ENCODE results near the gene CLCN7. TPM values are rescaled to one million over a fixed set of nuclear protein-coding genes. Genes with fewer than 3 reads are reported as not detected.

CLCN7 gene
- total RNA-seq, 1 donor from 2014 or later, result 11.5 TPM

DNA sequence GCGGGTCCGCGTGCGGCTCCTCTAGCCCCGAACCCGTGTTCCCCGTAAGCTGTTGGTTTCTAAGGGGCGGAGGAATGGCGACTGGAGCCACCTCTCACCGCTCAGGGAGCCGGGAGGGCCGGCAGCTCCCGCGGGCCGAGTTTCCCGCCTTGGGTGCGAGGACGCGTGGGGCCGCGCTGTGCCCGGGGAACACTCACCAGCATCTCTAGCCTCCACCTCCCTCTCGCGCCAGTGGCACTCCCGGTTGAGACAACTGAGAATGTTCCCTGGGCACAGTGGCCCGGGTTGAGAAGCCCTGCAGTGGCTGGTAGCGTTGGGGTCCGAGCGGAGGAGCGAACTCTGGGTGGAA lies 18.9 kb upstream of the CLCN7 start:
- H3K79me2 ChIP-seq (ENCODE audit: low read depth), result peaks cover 23% of the 10 kb centered on the region
- H3K9ac ChIP-seq, result peak overlapping the region; percentile 99
- Mint-ChIP-seq H3K36me3 (peaks cover 2% of the 10 kb centered on the region), H3K4me1 (peaks cover 7% of the 10 kb centered on the region), H3K27ac (no peak overlapping the region), H3K4me3 (peak overlapping the region; percentile 89), H3K27me3 (ENCODE audit: insufficient read depth, low read depth) (no peaks in the 10 kb centered on the region), H3K9me3 (no peaks in the 10 kb centered on the region)
- H3K4me3 ChIP-seq, result peak overlapping the region; percentile 96
- H3F3A ChIP-seq (ENCODE audit: low read depth), result peaks cover 11% of the 10 kb centered on the region
- no peaks in the 10 kb centered on the region for H3K9me3 ChIP-seq (ENCODE audit: low read depth)
- H3K36me3 ChIP-seq, result no peaks in the 10 kb centered on the region
- peak overlapping the region; percentile 100 for H2AFZ ChIP-seq (replicated peaks)
- DNase-seq (ENCODE audit: low spot score), result peak; percentile 60
- H3K4me1 ChIP-seq, result peaks cover 10% of the 10 kb centered on the region
- peaks cover 12% of the 10 kb centered on the region for H4K20me1 ChIP-seq (ENCODE audit: low read depth)
- no peak overlapping the region for H3K27ac ChIP-seq
- TF ChIP-seq EZH2 (IDR thresholded peaks at IDR 0.05) (no peak), EZH2phosphoT487 (IDR thresholded peaks at IDR 0.05) (no peak)
- TF ChIP-seq, protein P1, sequence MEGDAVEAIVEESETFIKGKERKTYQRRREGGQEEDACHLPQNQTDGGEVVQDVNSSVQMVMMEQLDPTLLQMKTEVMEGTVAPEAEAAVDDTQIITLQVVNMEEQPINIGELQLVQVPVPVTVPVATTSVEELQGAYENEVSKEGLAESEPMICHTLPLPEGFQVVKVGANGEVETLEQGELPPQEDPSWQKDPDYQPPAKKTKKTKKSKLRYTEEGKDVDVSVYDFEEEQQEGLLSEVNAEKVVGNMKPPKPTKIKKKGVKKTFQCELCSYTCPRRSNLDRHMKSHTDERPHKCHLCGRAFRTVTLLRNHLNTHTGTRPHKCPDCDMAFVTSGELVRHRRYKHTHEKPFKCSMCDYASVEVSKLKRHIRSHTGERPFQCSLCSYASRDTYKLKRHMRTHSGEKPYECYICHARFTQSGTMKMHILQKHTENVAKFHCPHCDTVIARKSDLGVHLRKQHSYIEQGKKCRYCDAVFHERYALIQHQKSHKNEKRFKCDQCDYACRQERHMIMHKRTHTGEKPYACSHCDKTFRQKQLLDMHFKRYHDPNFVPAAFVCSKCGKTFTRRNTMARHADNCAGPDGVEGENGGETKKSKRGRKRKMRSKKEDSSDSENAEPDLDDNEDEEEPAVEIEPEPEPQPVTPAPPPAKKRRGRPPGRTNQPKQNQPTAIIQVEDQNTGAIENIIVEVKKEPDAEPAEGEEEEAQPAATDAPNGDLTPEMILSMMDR (IDR thresholded peaks at IDR 0.05), result no peak
- peak overlapping the region; percentile 99 for H3K4me2 ChIP-seq
- H3K27me3 ChIP-seq, result no peaks in the 10 kb centered on the region

DNA sequence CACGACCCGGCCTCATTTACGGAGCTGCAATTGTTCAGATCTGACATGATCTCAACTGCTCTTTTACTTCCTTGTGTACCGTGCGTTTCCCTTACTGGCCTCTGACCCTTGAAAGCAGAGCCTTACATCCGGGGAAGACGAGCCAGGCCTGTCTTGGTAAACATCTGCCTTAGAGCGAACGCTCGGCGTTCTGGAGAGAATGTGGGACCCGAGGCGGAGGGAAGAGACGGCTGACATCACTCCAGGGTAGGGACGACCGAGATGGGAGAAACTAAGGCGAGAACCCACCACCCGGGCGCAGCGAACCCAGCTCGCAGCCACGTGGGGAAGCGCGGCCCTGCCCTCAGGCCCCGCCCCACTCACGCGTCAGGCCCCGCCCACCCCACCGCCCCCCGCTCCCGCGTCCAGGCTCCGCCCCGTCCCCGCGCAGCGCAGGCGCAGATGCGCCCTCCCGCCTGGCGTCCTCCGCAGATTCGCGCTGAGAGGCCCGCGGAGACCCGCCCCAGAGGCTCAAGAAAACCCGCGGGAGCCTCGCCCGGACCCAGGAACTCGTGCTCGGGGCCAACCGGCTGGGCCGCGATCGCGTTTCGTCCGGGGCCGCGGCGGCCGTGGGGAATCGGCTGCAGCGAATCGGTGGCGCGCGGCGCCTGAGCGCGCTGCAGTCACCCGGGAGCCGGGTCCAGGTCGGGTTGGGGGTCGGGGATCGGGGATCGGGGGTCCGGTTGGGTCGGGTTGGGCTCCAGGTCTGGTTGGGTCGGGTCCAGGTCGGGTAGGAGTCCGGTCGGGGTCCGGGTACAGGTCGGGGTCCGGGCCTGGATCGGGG lies 18.3 kb upstream of the CLCN7 start, which contains the start of gene TELO2:
TSS of gene TELO2 (plus strand) at position 438 of the 823 bp plus-strand sequence. CDS start 922 bp downstream, outside the sequence.
- TF ChIP-seq EZH2phosphoT487 (IDR thresholded peaks at IDR 0.05) (peak; percentile 40), EZH2 (IDR thresholded peaks at IDR 0.05) (no peak)
- H3K9me3 Mint-ChIP-seq, result no peaks in the 10 kb centered on the region
- H3K27me3 Mint-ChIP-seq (ENCODE audit: insufficient read depth, low read depth), result no peaks in the 10 kb centered on the region
- Histone ChIP-seq H2AFZ (replicated peaks) (peak within 1 kb of the TSS; percentile 100), H3F3A (ENCODE audit: low read depth) (peaks cover 11% of the 10 kb centered on the region), H4K20me1 (ENCODE audit: low read depth) (peaks cover 12% of the 10 kb centered on the region), H3K79me2 (ENCODE audit: low read depth) (peaks cover 23% of the 10 kb centered on the region), H3K36me3 (no peaks in the 10 kb centered on the region), H3K9ac (peak within 1 kb of the TSS; percentile 99), H3K4me1 (peaks cover 10% of the 10 kb centered on the region), H3K9me3 (ENCODE audit: low read depth) (no peaks in the 10 kb centered on the region), H3K4me3 (peak within 1 kb of the TSS; percentile 96), H3K27ac (peak within 1 kb of the TSS; percentile 94), H3K27me3 (no peaks in the 10 kb centered on the region), H3K4me2 (peak within 1 kb of the TSS; percentile 99)
- H3K27ac Mint-ChIP-seq, result peak within 1 kb of the TSS; percentile 99
- peaks cover 7% of the 10 kb centered on the region for H3K4me1 Mint-ChIP-seq
- peaks cover under 1% of the 10 kb centered on the region for H3K36me3 Mint-ChIP-seq
- peak within 1 kb of the TSS; percentile 98 for H3K4me3 Mint-ChIP-seq
- DNase-seq (ENCODE audit: low spot score), result peak; percentile 92

DNA sequence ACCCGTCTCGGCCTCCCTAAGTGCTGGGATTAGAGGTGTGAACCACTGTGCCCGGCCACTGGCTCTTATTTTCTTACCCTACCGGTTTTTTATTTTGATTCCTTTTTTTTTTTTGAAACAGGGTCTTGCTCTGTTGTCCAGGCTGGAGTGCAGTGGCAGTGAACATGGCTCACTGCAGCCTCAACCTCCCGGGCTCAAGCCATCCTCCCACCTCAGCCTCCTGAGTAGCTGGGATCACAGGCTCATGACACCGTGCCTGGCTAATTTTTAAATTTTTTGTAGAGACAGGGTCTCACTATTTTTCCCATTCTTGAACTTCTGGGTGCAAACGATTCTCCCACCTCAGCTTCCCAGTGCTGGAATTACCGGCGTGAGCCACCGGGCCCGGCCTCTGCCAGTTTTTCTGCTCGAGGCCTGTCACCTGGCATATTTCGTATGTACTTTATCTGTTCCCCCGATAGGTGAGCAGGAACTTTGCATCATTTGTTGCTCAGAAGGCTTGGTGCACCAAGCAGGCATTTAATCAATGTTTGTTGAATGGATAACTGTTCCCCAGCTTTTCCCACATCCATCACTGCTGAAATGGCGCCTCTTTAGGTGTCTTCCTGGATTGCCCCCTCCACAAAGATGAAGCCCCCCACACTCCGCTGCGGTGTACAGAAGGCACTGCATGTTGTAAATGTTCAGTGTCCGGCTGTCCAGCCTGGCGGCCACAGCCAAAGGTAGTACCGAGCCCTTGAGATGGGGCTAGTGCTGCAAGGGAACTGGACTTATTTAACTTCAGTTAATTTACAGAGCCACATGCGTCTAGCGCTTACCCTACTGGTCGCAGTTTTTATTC lies 17.5 kb upstream of the CLCN7 start:
- no peak overlapping the region for H3K27ac ChIP-seq
- no peaks in the 10 kb centered on the region for H3K27me3 ChIP-seq
- peak overlapping the region; percentile 100 for H2AFZ ChIP-seq (replicated peaks)
- no peak for DNase-seq (ENCODE audit: low spot score)
- H3K4me2 ChIP-seq, result peak overlapping the region; percentile 99
- no peaks in the 10 kb centered on the region for H3K27me3 Mint-ChIP-seq (ENCODE audit: insufficient read depth, low read depth)
- no peaks in the 10 kb centered on the region for H3K9me3 Mint-ChIP-seq
- H3K4me1 ChIP-seq, result peaks cover 10% of the 10 kb centered on the region
- no peak overlapping the region for H3K9ac ChIP-seq
- H3K36me3 ChIP-seq, result no peaks in the 10 kb centered on the region
- peaks cover 7% of the 10 kb centered on the region for H3K4me1 Mint-ChIP-seq
- peaks cover 12% of the 10 kb centered on the region for H4K20me1 ChIP-seq (ENCODE audit: low read depth)
- H3K27ac Mint-ChIP-seq, result peak overlapping the region; percentile 99
- H3K36me3 Mint-ChIP-seq, result no peaks in the 10 kb centered on the region
- peak overlapping the region; percentile 98 for H3K4me3 Mint-ChIP-seq
- H3K9me3 ChIP-seq (ENCODE audit: low read depth), result no peaks in the 10 kb centered on the region
- TF ChIP-seq, protein P1 (IDR thresholded peaks at IDR 0.05), result no peak
- TF ChIP-seq EZH2phosphoT487 (IDR thresholded peaks at IDR 0.05) (no peak), EZH2 (IDR thresholded peaks at IDR 0.05) (no peak)
- peak overlapping the region; percentile 96 for H3K4me3 ChIP-seq
- H3K79me2 ChIP-seq (ENCODE audit: low read depth), result peaks cover 23% of the 10 kb centered on the region
- H3F3A ChIP-seq (ENCODE audit: low read depth), result peaks cover 11% of the 10 kb centered on the region

All from neural progenitor cell (in vitro differentiated cells).